ENCODE measurements around the gene TMEM54.

TMEM54 gene

DNA sequence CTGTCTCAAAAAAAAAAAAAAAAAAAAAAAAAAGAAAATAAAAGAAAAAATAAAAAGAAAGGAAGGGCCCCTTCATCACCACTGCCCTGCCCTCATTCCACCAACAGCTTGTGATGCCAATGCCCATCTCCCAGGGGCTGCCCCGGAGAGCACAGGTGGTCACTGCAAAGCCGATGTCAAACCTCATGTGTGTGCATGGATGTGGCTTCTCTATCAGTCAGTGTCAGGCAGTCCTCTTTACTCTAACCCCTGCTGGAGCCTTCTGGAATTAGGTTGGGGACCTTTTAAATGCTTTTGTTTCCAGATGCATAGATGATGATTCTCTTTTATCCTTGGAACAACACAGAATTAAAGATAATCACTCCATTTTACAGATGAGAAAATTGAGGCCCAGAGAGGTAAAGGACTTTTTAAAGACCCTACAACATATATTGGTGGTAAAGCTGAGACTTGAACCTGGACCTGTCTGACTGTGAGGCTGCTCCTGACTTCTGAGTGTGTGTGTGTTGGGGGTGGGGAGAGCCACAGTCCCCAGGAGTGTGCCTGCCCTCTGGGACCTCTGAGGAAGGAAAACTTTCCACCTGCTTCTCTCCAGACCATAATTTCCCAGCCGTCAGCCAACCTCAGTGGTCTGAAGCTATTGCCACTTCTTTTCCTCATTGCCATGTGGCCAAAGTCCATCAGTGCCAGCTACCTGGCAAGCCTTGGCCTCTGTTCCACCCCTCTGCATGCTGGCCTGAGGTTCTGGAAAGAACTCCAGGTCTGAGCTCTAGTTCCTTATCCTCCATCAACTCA lies 3.0 kb upstream of the TMEM54 start:
- H3K4me3 Mint-ChIP-seq = no peak overlapping the region
- no peaks in the 10 kb centered on the region for H3K9me3 Mint-ChIP-seq
- no peak for ATAC-seq
- peaks cover 33% of the 10 kb centered on the region for H3K27me3 Mint-ChIP-seq
- no peak overlapping the region for H3K27ac Mint-ChIP-seq
- H3K36me3 Mint-ChIP-seq = no peaks in the 10 kb centered on the region
- H3K4me1 Mint-ChIP-seq = peaks cover 11% of the 10 kb centered on the region

DNA sequence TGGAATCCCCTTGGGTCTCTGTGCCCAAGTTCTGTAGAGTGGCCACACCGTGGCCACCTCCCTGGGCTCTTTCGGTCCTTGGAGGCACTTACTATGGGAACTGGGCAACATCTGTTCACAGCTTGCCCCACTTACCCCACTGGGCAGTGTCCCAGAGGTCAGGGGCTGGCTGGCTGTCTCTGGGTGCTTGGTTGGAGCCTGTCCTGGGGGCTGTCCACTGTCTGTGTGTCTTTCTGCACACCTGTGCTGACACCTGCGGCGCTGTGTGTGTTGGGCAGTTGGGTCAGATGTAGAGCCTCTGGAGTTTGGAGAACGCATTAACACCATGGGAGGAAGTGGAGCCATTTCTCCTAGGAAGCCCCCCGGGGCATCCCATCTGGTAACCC lies 1.3 kb upstream of the TMEM54 start:
- Mint-ChIP-seq H3K36me3 (no peaks in the 10 kb centered on the region), H3K27ac (no peak overlapping the region), H3K4me1 (peaks cover 11% of the 10 kb centered on the region), H3K4me3 (no peak overlapping the region), H3K9me3 (no peaks in the 10 kb centered on the region), H3K27me3 (peaks cover 33% of the 10 kb centered on the region)
- no peak for ATAC-seq

GRCh38 chr1:32901823-32902534 lies 790 bp upstream of the TMEM54 start:
- Mint-ChIP-seq H3K27me3 (peaks cover 33% of the 10 kb centered on the region), H3K27ac (no peak overlapping the region), H3K9me3 (no peaks in the 10 kb centered on the region), H3K4me3 (peak overlapping the region; percentile 76), H3K4me1 (peaks cover 11% of the 10 kb centered on the region), H3K36me3 (no peaks in the 10 kb centered on the region)
- no peak for ATAC-seq

DNA sequence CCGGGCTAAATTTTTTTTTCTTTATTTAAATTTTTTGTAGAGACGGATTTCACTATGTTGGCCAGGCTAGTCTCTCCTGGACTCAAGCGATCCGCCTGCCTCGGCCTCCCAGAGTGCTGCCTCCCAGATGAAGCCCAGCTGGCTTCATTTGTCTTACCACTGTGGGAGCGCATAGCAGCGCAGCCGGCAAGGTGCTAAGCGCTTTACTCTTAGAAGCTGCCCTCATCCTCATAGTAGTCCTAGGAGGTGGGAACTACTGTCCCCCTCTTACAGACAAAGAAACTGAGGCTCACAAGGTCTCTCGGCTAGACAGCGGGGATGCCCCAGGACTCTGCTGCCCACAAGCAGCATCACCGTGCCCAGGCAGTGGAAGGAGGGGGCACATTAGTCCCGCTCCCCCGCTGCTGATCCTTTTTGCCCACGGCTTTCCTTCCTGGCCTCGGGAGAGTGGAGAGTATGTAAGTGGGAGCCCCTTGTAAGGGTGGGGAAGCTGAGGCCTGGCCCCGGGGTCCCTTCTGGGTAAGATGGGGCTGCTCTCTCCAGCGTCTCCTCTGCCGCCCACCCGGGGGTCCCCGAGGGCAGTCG lies 726 bp downstream of the TMEM54 start:
- H3K36me3 Mint-ChIP-seq = no peaks in the 10 kb centered on the region
- ATAC-seq = no peak
- peaks cover 44% of the 10 kb centered on the region for H3K27me3 Mint-ChIP-seq
- peak overlapping the region; percentile 68 for H3K4me3 Mint-ChIP-seq
- peak overlapping the region; percentile 51 for H3K27ac Mint-ChIP-seq
- peaks cover 11% of the 10 kb centered on the region for H3K4me1 Mint-ChIP-seq
- no peaks in the 10 kb centered on the region for H3K9me3 Mint-ChIP-seq

DNA sequence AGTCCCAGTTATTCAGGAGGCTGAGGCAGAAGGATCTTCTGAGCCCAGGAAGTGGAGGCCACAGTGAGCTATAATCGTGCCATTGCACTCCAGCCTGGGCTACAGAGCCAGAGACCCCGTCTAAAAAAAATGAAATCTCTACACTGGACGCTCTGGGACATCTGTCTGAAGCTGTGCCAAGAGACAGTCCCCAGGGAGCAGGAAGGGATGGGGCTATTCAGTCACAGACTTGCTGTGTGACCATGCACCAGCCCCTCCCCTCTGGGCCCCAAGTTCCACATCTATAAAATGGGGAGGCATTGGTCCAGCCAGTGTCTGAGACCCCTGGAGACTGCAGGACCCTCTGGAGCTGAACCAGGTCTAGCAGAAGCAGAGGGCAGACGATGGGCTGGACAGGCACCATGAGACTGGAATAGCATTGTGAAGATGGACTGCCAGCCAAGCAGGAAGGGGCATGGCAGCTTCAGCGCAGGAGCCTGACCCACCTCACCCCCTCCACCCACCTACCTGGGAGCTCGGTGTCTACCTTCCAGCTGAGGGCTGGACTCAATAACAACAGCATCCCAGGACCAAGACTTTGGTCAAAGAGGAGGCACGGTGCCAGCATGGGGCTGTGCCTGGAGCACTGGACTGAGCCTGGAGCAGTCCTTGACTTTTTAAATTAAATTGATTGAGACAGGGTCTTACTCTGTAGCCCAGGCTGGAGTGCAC lies 1.4 kb downstream of the TMEM54 start:
- ATAC-seq = no peak
- Mint-ChIP-seq H3K27me3 (peaks cover 51% of the 10 kb centered on the region), H3K36me3 (no peaks in the 10 kb centered on the region), H3K27ac (no peak overlapping the region), H3K9me3 (no peaks in the 10 kb centered on the region), H3K4me1 (peaks cover 11% of the 10 kb centered on the region), H3K4me3 (no peak overlapping the region)

DNA sequence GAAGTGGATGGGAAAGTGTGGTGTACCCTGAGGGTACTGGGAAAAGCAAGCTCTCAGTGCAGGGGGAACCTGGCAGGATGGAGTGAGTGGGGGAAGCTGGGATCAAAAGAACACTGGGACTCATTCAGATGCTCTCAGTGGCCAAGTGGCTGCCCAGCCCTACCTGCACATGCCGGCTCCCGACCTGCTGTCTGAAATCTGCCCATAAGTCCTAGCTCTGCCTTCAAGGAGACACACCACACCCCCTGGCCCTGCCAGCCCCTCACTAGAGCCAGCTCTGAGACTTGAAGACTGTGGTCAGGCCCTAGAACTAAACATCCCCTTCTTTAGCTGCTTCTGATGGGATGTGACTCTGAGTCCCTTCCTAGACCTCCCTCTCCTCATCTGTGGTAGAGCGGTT lies 2.2 kb downstream of the TMEM54 start:
- no peak overlapping the region for H3K4me3 Mint-ChIP-seq
- H3K27ac Mint-ChIP-seq = no peak overlapping the region
- H3K4me1 Mint-ChIP-seq = peaks cover 11% of the 10 kb centered on the region
- H3K27me3 Mint-ChIP-seq = peaks cover 54% of the 10 kb centered on the region
- H3K36me3 Mint-ChIP-seq = no peaks in the 10 kb centered on the region
- ATAC-seq = no peak
- no peaks in the 10 kb centered on the region for H3K9me3 Mint-ChIP-seq

DNA sequence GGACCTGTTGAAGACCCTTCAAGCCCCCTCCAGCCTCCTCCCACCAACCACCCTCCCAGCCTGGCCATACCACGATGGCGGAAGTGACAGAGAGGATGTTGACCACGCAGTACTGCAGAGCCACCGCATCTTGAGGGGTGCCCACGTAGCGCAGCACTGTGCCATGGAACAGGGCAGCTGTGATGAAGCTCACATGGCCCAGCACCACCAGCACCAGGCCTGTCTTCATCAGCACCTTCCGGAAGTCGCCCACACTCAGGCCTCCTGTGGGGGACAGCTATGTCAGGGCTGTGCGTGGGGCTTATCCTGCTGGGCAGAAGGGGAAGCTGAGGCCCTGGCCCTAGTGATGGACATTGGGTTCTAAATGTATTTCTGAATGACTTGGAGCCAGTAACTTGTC lies 3.1 kb downstream of the TMEM54 start:
- H3K36me3 Mint-ChIP-seq = no peaks in the 10 kb centered on the region
- peaks cover 20% of the 10 kb centered on the region for H3K4me1 Mint-ChIP-seq
- H3K9me3 Mint-ChIP-seq = no peaks in the 10 kb centered on the region
- peaks cover 59% of the 10 kb centered on the region for H3K27me3 Mint-ChIP-seq
- no peak for ATAC-seq
- H3K4me3 Mint-ChIP-seq = no peak overlapping the region
- H3K27ac Mint-ChIP-seq = no peak overlapping the region

DNA sequence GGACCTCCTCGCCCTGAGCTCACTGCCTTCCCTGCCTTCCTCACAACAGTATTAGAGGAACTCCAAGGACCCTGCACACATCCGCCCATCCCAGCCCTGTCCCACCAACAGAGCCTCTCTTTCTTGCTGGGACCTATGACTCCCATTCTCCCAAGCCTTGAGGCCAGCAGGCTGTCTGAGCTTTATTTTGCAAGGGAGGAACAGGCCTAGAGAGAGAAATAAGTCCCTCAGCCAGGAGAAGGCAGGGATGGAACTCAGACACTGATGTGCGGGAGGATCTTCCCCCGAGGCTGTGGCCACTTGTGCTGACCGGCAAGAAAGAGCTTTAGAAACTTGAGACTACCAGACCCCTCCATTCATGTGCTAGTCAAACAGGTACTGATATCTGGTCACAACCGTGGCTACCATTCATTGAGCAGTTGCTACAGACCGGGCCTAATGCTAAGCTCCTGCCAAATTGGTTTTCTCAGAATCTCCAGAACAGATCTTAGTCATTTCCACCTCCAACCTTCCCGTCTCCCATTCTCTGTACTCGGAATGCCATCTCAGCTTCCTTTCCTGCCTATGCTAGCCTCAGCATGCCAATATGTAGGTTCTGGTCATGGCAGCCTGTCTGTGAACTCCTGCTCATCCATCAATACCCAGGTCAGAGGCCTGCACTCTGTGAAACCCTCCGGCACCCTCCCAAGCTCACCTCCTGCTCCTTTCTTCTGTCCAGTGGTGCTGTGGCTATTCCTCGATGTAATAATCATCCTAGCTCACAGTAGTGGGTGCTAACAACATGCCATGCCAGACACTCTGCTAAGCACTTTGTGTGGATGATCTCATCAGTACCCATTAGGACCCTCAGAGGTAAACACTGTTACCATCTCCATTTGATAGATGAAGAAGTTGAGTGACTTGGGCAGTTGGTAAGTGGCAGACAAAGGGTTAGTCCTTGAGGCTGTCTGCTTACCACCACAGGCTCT lies 3.8 kb downstream of the TMEM54 start:
- Mint-ChIP-seq H3K9me3 (no peaks in the 10 kb centered on the region), H3K4me3 (no peak overlapping the region), H3K36me3 (peaks cover 1% of the 10 kb centered on the region), H3K27ac (no peak overlapping the region), H3K27me3 (peaks cover 59% of the 10 kb centered on the region), H3K4me1 (peaks cover 26% of the 10 kb centered on the region)
- ATAC-seq = no peak

DNA sequence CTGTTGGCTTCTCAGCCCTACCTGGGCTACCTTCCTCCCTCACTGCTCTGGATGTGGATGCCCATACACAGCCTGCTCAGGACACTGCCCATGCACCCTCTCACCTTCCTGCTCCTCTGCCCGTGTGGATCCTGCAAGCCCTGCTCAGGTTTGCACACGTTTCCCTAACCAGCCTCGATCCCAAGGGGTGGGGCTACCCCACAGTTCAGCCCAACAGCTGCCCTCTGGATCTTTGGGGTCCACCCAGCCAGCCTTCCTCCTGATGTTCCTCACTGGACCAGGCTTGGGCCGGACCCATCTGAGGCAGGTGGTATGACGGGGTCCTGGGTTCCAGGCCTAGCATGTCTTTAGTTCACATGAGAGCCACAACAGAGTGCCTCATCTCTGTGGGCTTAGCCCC lies 4.7 kb downstream of the TMEM54 start:
- Mint-ChIP-seq H3K9me3 (no peaks in the 10 kb centered on the region), H3K36me3 (peaks cover 6% of the 10 kb centered on the region), H3K27me3 (peaks cover 59% of the 10 kb centered on the region)

DNA sequence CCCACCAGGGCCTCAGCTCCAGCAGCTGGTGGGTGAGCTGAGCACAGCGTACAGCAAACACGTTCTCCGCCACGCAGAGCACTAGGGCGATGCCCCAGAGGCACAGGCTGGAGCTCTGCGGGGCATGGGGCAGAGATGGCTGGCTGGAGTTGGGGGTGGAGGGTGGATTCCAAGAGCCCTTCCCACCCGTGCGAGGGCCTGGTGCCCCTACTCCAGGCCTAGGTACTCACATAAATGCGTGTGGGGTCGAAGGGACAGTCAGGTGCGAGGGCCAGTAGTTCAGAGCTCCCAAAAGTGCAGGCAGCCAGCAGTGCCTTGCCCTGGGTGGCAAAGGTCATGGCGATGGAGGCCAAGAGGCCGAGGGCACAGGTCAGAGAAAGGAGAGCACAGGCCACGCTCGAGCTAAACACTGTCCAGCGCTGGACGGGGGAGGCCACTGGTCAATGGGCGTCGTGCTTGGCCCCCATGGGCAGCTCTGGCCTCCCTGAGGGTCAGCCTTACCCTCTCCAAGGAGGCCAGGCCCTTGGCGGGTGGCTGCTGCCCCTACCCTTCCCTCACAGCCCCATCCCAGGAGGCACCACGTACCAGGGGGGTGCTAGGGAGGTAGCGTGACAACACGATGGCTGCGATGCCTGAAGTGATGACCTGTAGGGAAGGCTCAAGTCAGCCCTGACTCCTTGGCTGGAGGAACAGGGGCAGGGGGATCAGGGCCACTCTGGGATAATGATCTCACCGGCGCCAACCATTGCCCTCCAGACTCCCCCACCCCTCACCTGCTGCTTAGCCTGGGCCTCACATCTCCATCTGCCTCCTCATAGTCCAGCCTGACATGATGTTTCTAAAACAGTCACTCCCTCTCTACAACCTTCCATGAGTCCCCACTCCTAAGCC lies 5.6 kb downstream of the TMEM54 start:
- H3K27ac Mint-ChIP-seq = no peak overlapping the region
- no peak for ATAC-seq
- H3K27me3 Mint-ChIP-seq = peaks cover 61% of the 10 kb centered on the region
- no peaks in the 10 kb centered on the region for H3K9me3 Mint-ChIP-seq
- peaks cover 22% of the 10 kb centered on the region for H3K4me1 Mint-ChIP-seq
- H3K4me3 Mint-ChIP-seq = no peak overlapping the region
- peaks cover 6% of the 10 kb centered on the region for H3K36me3 Mint-ChIP-seq

More for the DNA sequence above, 4.7 kb downstream of the TMEM54 start:
- no peak overlapping the region for H3K4me3 Mint-ChIP-seq
- H3K4me1 Mint-ChIP-seq = peaks cover 26% of the 10 kb centered on the region
- H3K27ac Mint-ChIP-seq = no peak overlapping the region
- ATAC-seq = no peak

GRCh38 chr1:32894681-32895080 lies 6.5 kb downstream of the TMEM54 start:
- Mint-ChIP-seq H3K9me3 (no peaks in the 10 kb centered on the region), H3K27ac (no peak overlapping the region), H3K4me3 (no peak overlapping the region), H3K27me3 (peaks cover 64% of the 10 kb centered on the region), H3K4me1 (peaks cover 20% of the 10 kb centered on the region), H3K36me3 (peaks cover 6% of the 10 kb centered on the region)
- ATAC-seq = no peak

- Mint-ChIP-seq H3K36me3 (peaks cover 6% of the 10 kb centered on the region), H3K4me1 (peaks cover 20% of the 10 kb centered on the region), H3K9me3 (no peaks in the 10 kb centered on the region), H3K4me3 (peak overlapping the region; percentile 58), H3K27me3 (peaks cover 70% of the 10 kb centered on the region), H3K27ac (no peak overlapping the region)
- no peak for ATAC-seq
Observed at GRCh38 chr1:32894019-32894600, 7.1 kb downstream of the TMEM54 start.

DNA sequence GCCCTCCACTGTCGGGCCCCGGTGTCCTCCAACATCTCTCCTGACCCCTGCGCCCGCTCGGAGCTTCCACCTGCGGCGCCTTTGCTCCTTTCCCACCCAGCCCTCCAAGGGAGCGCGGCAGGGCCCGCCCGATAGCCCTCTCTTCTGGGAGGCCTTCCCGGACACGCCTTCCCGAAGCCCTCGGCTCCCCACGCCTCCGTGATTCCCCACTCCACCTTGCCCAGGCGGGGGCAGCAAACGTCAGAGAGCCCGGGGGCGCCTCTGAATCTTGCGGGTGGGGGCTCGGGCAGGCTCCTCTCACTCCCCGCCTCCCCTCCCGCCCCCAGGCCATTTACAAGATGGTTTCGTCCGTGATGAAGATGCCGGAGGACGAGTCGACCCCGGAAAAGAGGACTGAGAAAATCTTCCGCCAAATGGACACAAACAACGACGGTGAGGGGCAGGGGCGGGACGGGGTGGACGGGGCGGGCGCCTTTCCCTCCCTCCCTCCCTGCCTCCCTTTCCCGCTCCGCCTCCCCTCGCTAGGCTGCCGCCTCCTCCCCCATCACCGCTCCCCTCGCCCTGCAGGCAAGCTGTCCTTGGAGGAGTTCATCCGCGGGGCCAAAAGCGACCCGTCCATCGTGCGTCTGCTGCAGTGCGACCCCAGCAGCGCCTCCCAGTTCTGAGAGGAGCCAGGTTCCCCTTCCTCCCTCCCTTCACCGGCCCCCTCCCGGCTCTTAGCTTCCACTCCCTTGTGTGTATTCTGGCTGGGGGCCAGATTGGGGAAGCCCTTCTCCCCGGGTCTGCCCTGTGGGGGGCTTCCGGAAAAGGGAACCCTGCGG lies 7.8 kb downstream of the TMEM54 start:
- H3K9me3 Mint-ChIP-seq = no peaks in the 10 kb centered on the region
- H3K4me1 Mint-ChIP-seq = peaks cover 20% of the 10 kb centered on the region
- no peak for ATAC-seq
- peaks cover 77% of the 10 kb centered on the region for H3K27me3 Mint-ChIP-seq
- peak overlapping the region; percentile 71 for H3K4me3 Mint-ChIP-seq
- no peak overlapping the region for H3K27ac Mint-ChIP-seq
- peaks cover 6% of the 10 kb centered on the region for H3K36me3 Mint-ChIP-seq

Data from stimulated activated memory B cell treated with anti-CD40 and anti-IgM and Interleukin-4, amounts not matched to agents 10 μg/mL and 1 μg/mL and 100 μg/mL, for 72 hours (primary cell).